ENCODE results near the gene INHBA. TPM values are rescaled to one million over a fixed set of nuclear protein-coding genes. Genes with fewer than 3 reads are reported as not detected.

Gene INHBA
- 55.8 and 60.1 TPM in 2 replicates for total RNA-seq

DNA sequence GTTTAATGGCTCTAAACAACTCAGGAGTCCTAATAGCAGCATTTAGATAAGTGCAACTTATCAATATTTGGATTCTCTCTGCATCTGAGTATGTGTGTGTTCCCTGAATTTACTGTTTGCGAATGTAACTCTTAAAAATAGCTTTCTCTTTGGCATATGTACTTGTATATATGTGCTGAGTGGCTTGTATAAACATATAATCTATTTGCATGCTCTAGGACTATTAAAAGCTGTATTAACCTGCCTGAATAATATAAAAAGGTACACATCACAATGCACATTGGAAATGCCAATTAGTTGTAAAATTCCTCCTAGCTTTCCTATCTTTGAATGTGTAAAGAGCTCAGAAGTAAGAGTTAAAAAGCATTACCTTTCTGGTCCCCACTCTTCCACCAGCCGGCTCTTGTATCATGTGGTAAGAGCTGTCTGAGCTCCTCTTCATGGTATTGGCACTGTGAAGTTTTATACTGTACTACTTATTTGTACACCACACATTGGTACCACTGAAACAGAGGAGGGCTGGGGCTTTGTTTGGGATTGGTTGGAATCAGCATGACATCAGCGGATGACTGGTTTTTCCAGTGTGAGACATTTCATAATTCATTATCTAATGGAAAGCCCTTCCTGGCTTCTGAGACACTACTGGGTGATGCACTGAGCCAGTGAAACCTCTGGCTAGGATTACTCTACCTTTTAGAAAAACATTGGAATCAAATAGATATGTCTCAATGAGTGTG, at the start of gene INHBA:
Gene INHBA, minus strand, starts transcription at position 456 of the 737 bp plus-strand sequence. CDS start 2,716 bp downstream, outside the sequence.

